Activated CD4-positive, alpha-beta T cell treated with anti-CD3 and anti-CD28 coated beads, Interleukin-2, amount 50 U/mL, for 48 hours (primary cell): ENCODE data around the gene STEEP1.

Source experiments
- DNase-seq, 2 experiments: peaks; one replicate each; pipeline ENCODE4 v3.0.0-alpha.2; 2020

The STEEP1 gene

DNA sequence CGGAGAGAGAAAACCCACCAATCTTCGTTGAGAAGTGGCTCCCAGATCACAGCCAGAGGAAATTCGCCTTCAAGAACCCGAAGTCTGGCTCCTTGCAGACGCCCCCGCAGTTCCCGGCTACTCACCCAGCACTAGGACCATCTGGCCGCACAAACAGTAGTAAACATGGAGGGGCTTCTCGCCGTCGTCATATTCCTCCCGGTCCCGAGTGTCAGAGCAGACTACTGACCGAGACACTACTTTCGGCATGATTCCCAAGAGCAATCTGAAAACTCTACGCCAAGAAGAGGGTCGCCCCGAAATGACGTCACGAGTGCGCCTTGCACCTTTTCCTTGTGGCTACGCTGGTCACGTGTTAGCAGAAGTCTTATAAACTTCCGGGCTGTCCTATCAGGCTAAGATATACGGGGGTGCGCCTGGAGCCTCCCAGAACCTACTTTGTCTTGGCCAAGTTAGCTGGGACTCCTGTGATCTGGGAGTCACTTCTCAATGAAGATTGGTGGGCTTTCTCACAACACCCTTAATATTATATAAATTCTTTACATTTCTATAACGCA, at the start of gene STEEP1:
STEEP1 (minus strand) TSS at position 303 of the 557 bp plus-strand sequence; CDS start at position 249, 54 bp downstream.
- DNase-seq = peak; percentile 85 to 90

DNA sequence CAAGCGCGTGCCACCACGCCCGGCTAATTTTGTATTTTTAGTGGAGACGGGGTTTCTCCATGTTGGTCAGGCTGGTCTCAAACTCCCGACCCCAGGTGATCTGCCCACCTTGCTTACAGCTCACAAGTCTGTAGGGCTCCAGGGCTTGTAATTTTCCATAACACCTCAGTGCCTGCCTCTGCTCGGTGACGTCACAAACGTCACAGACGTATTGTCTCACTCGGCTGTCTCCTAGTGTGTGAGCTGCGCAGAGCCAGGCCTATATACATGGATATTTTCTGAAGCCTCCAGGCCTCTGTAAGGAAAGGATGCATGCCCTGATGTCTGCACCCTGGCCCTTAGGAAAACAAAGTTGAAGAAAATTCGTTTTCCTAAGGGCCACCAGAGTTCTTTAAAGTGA, 49.6 kb upstream of the STEEP1 start:
- no peak for DNase-seq

DNA sequence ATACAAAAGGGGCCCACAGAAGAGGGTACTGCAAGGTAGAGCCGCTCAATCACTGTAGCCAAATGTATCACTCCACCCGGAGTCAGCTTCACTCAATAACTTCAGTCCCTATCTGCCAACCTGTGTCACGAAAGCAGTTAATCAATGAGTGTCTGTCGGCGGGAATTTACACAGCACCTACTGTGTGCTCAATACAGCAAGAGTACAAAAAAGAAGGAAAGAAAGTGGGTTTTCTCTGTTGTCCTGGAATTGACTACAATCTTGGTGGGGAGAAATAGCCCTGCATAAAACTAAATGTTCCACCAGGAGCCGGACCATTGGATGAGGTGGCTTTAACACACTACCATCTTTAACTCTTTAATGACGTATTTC, 41.8 kb upstream of the STEEP1 start:
- DNase-seq = no peak

DNA sequence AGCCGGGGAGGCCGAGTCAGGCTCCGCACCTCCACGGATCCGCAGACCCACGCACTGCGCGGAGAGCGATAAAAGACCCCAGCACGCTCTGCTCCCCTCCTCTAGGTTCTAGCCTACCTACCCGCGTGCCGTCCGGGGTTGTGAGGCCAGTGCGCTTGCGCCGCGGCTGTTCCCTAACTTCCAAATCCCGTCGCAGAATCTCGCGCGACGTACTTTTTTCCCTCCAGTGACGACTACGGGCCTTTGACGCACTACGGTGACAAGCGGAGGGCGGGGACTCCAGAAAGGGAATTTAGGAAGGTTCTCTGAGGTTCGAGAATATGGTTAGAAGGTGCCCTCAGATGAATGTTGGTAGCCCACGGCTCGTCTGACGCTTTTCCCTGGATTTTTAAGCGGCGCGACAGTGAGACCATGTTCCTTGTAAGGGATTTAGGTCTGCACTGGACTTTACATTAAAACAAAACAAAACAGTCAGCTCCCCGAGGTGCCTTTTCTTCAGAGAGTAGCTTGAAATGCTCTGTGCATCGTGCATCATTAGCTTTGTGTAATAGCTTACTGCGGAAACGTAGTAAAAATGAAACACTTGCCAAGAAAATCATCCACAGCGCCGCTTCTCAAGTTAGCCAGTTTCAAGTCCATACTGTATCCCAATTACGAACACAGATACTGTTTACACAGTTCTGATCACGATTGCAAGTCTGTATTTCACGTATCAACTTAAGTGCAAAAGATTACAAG, 41.2 kb upstream of the STEEP1 start, which contains the start of gene NKRF:
NKRF (minus strand) TSS at position 145 of the 738 bp plus-strand sequence.
- peak; percentile 89 to 92 for DNase-seq

DNA sequence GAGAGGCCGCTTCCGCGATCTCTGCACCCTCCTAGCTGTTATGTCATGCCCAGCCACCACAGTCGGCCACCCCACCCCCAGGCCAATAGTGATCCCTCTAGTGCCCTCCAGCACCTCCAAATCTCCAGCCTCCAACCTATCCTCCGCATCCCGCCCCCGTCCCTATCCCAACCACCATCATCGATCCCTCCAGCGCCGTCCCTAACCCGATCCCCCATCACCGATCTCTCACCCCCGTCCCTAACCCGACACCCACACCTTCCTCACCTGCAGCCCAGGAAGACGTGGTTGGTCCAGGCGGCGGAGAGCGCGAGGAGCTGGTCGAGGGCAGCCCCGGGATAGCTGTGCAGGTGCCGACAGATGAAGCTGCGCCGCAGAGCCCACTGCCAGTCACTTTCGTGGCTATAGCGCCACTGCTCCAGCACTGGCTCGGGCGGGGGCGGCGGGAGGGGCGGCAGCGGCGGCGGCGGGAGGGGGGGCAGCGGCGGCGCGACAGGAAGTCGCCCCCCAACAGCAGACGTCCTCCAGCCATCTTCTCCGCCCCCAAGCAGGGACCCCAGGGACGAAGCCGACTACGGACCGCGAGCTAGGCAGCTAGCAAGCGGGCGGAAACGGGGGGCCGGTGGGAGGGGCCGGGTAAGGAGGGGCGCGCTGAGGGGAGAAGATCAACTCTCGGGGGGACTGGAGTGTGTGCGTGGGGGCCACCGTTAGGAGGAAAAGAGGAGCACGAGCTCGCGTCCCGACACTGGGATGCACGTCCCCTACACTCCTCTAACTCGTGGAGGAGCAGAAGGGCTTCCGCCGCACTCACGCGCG, 40.5 kb upstream of the STEEP1 start:
- peak; percentile 33 to 40 for DNase-seq

DNA sequence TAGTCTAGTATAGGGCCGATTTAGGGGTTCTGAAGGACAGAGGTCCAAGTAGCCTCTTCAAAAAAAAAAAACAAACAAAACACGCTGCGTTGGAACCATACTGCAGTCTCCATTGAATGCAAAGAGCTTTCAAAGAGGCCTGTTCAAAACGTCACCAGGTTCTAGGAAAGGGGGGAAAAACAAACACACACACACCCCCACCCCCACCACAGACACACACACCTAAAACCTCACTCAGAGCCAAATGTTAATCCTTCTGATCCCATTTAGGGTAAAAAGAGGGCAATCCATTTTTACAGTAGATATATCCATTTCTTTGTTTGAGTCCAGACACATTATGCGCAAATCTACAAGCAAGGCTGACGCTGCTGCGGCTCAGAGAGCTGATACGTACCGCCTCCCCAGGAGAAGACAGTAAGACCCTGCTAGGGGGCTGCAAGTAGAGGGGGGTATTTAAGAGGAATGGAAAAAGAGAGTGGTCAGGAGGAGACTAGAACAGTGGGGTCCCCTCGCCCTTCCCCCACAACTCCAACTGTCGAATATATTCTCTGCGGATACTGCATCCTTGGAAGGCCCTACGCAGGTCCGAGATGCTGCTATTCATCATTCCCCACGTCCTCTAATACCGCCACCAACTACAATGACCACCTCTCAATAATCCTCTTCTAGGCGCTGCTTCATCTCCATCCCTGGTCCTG, 39.7 kb upstream of the STEEP1 start:
- no peak for DNase-seq

DNA sequence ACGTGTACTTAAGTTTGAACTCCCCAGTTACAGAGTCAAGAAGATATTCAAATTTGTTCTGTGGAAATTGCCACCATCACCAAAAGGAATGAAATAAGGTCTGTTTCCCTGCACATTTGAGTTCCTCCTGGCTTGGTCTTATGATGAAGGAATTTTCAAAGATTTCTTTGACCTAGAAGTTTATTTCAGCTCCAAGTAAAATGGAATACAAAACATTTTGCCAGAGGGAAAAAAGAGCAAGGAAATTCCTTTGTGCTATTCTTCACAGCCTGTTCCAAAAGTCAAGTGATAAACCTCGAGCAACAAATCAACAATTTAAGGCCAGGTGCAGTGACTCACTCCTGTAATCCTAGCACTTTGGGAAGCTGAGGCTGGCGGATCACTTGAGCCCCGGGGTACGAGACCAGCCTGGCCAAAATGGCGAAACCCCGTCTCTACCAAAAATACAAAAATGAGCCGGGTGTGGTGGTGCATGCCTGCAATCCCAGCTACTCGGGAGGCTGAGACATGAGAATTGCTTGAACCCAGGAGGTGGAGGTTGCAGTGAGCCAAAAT, 37.6 kb upstream of the STEEP1 start:
- no peak for DNase-seq

DNA sequence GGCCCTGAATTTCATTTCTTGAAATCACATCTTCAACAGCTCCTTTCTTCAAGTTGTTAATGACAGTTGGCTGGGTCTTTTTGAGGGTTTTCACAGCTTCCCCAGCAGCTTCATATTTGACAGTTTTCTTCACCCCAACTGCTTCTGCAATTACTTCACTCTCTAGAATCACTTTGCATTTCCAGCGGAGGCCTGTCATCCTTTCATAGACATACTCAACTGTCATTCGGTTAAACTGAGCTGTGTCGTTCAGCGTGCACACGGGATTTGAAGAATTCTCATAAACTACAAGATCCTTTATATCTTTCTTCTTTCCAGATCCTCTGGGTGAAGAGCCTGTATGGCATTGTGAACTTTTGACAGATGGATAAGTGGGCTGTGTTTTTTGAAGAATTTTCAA, 24.6 kb upstream of the STEEP1 start:
- no peak for DNase-seq

DNA sequence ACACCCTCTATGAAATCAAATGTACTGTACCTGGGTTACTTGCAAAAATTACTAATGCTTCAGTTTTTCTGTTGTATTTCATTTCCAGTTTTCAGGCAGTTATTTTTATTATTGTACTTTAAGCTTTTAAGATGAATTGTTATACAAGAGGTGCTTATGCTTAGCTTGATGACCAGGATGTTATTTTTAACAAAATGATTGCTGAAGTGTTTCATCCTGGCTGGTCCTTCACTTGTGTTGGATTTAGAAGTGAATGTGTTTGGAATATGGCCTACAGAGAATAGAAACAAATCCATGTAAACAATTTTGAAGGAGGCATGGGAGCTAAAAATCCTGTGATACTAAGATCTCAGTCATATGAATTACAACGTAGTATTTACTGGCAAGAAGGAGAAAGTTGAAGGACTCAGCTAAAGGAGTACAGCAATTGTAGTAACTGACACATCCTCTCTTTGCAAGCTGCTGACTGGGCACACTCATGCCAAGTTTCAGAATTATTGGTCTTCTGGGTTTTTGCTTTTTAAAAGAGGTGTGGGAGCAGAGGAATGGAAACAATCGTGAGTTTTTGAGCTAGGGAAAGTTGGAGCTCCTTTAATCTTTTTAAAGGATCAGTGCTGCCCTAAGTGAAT, 18.3 kb upstream of the STEEP1 start:
- no peak for DNase-seq

DNA sequence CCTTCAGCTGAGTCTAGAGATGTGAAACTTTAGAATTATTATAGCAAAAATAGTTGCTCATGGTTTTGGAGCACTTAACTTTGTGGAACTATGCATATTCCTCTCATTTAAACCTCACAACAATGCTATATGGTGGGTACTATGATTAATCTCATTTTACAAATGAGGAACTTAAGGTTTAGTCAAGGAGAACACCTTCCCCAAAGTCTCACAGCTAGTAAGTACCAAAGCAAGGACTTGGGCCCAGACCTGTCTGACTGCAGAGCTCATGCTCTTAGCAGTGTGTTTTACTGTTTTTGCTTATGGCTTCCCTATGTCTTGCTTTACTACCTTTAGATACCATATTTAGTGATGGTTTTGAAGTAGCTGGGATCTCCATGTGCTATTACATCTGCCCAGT, 14.2 kb upstream of the STEEP1 start:
- DNase-seq = no peak

DNA sequence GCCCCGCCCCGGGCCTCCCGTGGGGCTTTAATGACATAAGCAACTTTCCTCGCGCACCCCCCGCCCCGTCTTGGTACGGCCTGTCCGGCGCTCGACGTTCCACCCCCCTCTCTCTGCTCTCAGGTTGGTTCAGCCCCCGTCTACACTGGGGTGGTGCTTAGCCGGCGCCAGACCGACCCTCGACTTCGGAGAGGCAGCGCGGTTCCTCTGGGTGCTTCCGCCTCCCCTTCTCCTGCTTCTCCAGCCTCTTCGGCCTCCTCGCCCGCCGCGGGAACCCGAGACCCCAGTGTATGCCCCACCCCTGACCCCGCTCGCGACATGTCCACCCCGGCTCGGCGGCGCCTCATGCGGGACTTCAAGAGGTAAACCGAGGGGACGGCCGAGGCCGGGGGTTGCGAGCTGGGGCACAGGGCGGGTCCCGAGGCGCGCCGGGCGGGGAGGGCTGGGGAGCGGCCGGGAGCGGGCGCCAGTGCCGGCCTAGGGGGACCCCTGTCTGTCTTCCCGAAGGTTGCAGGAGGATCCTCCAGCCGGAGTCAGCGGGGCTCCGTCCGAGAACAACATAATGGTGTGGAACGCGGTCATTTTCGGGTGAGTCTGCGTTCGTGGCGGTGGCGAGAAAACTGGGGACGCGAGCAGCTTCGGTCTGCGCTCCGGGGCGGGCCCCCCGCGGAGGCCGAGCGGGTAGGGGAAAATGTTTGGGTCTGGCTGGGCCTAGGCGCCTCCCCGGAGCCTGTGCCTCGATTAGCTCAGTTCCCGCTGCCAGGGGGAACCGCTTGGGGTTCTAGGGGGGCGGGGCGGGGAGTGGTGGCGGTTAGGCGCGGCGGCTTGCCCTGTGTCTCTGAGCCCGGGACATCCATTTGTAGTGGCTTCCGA, 9.4 kb upstream of the STEEP1 start, which contains the start of gene UBE2A:
UBE2A (plus strand) TSS at position 170 of the 873 bp plus-strand sequence; CDS start at position 319, 149 bp downstream.
- DNase-seq = peak; percentile 84 to 89

DNA sequence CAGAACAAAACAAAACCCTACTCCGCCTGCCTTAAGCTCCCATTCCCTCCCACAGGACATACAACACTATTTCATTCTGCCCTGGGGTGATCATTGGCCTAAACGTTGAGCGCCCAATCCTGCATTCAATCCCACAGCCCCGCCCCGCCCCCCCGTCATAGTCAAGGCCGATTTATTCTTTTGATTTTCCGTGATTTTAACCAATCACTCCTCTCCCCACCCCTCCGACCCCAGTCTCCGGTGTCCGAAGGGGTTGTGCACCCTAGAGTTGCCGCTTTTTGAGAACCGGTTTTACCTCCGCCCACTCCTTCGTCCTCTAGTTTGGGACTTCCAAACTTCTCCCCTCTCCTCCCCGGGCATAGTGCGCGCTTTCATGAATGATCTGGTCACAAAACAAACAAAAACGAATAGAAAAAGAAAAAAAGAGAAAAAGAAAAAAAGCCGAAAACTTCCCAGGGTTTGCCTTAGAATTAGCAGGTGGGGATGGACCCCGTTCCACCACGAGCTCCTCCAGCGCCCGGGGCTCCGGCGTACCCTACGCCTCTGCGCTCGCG, 8.7 kb upstream of the STEEP1 start:
- DNase-seq = peak in 1 of 2 experiments; percentile 7

DNA sequence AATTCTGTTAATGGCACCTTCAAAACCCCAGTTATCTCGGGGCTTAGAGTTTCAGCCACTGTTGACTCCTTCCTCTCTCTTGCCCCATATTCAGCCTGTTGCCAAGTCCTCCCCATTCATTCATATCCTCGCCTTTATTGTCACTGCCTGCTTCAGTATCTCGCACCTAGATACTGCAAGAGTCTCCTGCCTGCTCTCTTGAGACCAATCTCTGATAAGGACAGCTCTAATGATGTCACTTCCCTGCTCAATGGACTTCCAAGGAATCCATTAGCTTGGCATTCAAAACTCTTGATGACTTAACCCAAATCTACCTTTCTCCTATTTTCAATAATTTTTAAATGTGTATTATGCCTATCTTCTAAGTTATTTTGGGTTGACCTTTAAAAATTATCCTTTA, 8.0 kb upstream of the STEEP1 start:
- no peak for DNase-seq

DNA sequence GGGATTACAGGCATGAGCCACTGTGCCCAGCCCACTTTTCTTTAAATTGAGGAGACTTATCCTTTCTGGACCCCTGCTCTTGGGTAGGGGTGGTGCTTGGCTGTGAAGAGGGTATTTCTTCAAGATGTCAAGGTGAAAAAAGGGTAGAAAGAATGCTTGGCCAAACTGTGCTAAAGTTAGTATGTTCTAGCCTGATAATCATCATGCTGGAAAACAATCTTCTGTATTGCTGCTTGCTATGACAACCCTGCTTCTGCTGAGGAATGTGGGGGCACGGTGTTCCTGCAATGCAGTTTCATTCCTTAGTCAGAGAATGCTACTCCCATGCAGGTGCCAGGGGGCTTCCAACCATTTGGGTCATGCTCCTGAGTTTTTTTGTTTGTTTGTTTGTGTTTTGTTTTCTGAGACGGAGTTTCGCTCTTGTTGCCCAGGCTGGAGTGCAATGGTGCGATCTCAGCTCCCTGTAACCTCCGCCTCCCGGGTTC, 5.2 kb upstream of the STEEP1 start:
- DNase-seq = no peak

DNA sequence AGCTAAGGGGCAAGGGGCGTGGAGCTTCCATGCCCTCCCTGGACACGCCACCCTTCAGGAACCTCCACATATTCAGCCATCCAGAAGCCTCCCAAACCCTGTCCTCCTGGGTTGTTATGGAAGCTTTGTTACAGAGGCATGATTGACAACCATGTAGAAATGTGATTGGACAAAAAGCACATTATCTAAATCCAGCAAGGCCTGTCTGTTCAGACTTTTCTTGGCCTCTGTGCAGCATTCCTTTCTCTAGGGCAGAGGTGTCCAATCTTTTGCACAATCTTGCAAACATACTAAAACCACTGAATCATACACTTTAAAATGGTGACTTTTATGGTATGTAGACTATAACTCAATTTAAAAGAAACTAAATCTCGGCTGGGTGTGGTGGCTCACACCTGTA, 12.7 kb downstream of the STEEP1 start:
- no peak for DNase-seq

DNA sequence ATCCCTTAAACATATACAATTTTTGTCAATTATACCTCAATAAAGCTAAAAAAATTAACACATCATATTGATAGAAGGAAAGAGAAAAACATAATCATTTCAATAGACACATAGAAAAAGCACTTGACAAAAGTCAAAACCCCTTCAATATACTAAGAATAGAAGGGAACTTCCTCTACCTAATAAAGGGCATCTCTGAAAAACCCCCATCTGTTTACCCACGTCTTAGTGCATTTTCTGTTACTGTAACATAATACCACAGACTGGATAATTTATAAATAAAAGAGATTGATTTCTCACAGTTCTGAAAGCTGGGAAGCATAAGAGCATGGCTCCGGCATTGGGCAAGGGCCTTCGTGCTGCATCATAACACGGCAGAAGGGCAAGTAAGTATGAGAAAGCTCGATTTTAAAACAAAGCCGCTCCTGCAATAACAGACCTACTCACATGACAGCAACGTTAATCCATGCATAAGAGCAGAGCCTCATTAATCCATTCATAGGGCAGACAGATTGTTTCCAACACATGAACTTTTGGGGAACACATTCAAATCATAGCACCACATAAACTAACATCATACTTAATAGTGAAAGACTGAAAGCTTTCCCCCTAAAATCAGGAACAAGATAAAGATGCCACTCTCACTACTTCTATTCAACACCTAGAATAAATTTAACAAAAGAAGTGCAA, 15.7 kb downstream of the STEEP1 start:
- DNase-seq = no peak

DNA sequence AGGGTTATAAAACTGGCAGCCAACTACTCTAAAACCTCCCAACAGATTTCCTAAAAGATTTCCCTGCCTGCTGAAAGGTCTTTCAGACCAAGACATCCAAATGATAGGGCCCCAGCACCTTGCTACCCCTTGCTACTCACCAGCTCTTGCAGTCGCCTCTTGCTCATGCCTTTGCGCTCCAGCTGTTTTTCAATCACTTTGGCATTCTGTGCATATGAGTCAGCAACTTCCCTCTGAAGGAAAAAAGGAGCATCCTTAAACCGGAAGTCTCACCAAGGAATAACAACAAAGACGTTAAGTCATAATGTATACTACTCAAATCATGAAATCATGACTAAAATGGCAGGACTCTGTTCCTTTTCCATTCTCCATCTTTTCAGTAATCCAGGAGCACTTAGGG, 24.0 kb downstream of the STEEP1 start:
- no peak for DNase-seq

DNA sequence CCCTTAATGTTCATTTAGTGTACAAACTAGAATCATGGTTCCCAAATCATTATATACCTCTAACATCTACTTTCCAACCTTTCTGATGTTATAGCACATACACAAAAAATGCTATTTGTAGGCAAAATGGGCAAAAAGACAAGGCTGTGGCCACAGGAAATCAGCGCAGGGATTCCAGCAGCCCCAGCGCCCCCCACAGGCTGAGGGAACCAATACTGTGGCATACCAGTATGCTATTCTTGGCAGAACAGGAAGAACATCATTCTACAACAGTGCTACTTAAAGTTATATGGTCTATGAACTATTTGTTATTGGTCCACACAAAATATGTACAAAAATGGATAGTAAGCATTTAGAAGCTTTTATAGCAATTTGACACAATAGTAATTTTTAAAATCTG, 25.3 kb downstream of the STEEP1 start:
- peak in 1 of 2 experiments; percentile 6 for DNase-seq

DNA sequence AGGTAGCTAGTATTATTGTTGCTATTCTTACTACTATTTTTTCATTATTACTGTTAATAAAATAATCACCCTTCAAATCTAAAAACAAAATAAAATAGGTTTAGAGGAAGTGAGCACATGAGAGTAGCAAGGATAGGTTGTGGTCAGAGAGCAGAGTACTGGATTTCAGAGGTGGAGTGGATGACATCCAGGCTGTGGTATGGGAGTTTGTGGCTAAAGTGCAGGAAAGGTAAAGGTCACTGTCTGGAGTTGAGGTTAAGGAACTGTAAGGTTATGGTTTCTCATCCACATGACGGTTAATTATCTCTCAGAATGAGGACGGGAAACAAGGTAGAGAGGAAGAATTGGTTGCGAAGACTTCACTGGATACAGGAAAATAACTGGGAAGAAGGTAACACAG, 27.7 kb downstream of the STEEP1 start:
- DNase-seq = no peak
